Stomach smooth muscle (tissue), 2 donors: ENCODE measurements around the gene PHLDB2.

Experiments
- H3K27ac ChIP-seq: one replicate; pipeline ENCODE4 v1.7.0; 2013; ENCODE audit warnings: mild to moderate bottlenecking, low read length, inconsistent platforms
- H3K27me3 ChIP-seq, 2 donors: one replicate each; pipeline ENCODE4 v1.7.0; 2013; ENCODE audit warnings: low read length in 2 of 2; ENCODE audit not compliant: insufficient read depth in 2 of 2, control insufficient read depth in 1 of 2
- H3K36me3 ChIP-seq, 2 donors: one replicate each; pipeline ENCODE4 v1.7.0; 2013; ENCODE audit warnings: low read length in 2 of 2; ENCODE audit not compliant: control insufficient read depth in 2 of 2, insufficient read depth in 2 of 2
- H3K4me1 ChIP-seq: one replicate; pipeline ENCODE4 v1.7.0; 2013; ENCODE audit warnings: low read length; ENCODE audit not compliant: control insufficient read depth, insufficient read depth
- H3K4me3 ChIP-seq, 2 donors: one replicate each; pipeline ENCODE4 v1.7.0; 2013; ENCODE audit warnings: low read length in 2 of 2
- H3K9ac ChIP-seq, 2 donors: one replicate each; pipeline ENCODE4 v1.7.0; 2013; ENCODE audit warnings: low read length in 2 of 2, mild to moderate bottlenecking in 1 of 2
- H3K9me3 ChIP-seq, 2 donors: one replicate each; pipeline ENCODE4 v1.7.0; 2013; ENCODE audit warnings: low read length in 2 of 2; ENCODE audit not compliant: control insufficient read depth in 2 of 2
- donor health status: healthy.
- donor health status: Pancreatic carcinoma.

The PHLDB2 gene

DNA sequence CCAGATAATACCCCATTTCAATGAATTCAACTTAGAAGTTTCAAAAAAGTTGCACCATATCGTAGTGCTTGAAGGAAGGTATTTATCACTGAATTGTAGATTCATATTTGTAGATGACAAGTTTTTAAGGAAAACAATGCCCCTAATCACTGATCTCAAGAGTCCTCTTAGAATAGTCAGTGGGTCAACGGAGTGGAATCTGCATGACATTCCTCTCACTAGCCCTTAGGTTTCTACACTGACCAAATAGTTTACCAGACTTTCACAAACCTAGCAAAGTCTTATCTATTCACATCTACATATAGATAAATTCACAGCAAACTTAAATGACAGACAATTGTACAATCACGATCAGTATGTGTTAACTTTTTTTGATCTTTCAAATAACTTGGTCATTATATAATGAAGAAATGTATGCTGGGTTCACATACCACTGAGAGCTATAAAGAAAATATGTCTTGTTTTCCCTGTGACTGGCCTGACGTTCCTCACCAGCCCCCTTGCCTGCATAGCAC is 35.7 kb upstream of the PHLDB2 start:
- H3K27me3 ChIP-seq, result no peaks in the 10 kb centered on the region
- no peaks in the 10 kb centered on the region for H3K36me3 ChIP-seq
- H3K9me3 ChIP-seq, result peaks cover 0 to 5% of the 10 kb centered on the region in 2 donors
- no peak overlapping the region for H3K4me3 ChIP-seq
- no peak overlapping the region for H3K9ac ChIP-seq
- H3K4me1 ChIP-seq, result no peaks in the 10 kb centered on the region
- no peak overlapping the region for H3K27ac ChIP-seq

DNA sequence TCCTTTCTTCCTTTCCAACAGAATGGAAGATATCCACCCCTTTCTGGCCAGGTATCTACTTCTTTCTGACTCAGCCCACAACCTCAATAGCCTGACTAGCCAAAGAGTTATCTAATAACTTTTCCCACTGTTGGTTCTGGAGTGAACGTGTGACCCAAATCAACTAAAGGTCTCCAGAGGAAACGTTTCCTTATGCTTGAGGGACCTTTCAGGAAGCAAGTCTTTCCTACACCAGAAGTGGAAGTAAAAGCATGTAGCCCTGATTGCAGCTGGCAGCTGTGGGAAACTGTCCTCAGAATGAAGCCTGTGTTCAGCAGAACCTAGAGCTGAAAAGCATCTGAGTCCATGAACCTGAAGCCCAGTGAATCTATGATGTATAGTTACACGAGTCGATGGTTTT is 34.7 kb upstream of the PHLDB2 start:
- Histone ChIP-seq H3K27ac (no peak overlapping the region), H3K4me1 (no peaks in the 10 kb centered on the region)

DNA sequence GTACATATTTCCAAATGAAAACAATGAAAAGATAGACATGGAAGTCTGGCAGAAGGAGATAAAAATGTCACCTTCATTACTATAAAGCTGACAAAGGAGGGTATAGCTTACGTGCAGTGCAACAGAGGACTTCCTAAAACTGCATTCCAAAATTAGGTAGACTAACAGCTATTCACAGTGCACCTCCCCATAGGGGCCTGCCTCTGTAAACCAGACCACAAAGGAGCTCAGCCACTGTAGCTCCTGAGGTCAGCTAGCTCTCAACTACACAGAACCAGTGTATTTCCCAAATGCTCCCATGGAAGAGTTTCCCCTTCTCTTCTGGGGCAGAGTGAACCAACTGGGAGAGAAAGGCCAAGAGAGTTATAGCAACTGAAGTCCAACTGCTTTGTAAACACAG is 31.2 kb upstream of the PHLDB2 start:
- Histone ChIP-seq H3K27me3 (no peaks in the 10 kb centered on the region), H3K27ac (no peak overlapping the region), H3K4me3 (no peak overlapping the region), H3K9me3 (no peaks in the 10 kb centered on the region), H3K36me3 (no peaks in the 10 kb centered on the region), H3K9ac (no peak overlapping the region), H3K4me1 (no peaks in the 10 kb centered on the region)

More for the DNA sequence above, 34.7 kb upstream of the PHLDB2 start:
- no peaks in the 10 kb centered on the region for H3K27me3 ChIP-seq
- no peak overlapping the region for H3K4me3 ChIP-seq
- H3K36me3 ChIP-seq, result no peaks in the 10 kb centered on the region
- H3K9ac ChIP-seq, result no peak overlapping the region
- peaks cover 0 to 5% of the 10 kb centered on the region in 2 donors for H3K9me3 ChIP-seq

DNA sequence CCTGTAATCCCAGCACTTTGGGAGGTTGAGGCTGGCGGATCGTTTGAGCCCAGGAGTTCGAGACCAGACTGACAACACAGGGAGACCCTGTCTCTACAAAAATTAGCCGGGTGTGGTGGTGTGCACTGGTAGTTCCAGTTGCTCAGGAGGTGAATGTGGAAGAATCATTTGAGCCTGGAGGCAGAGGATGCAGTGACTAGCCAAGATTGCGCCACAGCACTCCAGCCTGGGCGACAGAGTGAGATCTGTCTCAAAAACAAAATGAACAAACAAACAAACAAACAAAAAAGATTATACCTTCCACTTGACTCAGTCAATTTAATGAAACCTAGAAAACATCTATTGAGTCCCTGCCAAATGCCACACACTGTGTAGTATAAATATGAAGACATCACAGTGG is 30.5 kb upstream of the PHLDB2 start:
- H3K9me3 ChIP-seq, result no peaks in the 10 kb centered on the region
- H3K27ac ChIP-seq, result no peak overlapping the region
- H3K27me3 ChIP-seq, result no peaks in the 10 kb centered on the region
- no peak overlapping the region for H3K9ac ChIP-seq
- no peaks in the 10 kb centered on the region for H3K36me3 ChIP-seq
- no peaks in the 10 kb centered on the region for H3K4me1 ChIP-seq
- H3K4me3 ChIP-seq, result no peak overlapping the region

DNA sequence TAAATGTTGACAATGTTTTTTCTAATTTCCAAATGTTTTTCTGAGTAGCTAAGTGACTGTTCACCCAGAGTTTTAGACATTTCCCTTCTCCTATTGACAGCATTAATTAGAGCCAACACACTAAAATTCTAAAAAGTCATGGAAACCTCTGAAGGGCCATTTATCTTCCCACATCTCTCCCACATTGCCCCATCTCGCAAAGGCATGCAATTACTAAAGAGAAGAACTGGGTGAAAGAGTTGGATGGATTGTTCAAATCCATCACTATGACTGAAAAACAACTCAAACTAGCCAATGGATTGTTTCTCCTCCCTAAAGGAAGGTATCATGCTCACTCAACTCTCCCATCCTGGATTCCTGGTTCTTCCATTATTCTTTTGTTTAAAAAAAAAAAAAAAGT is 30.0 kb upstream of the PHLDB2 start:
- H3K9me3 ChIP-seq, result no peaks in the 10 kb centered on the region
- no peak overlapping the region for H3K27ac ChIP-seq
- H3K4me3 ChIP-seq, result no peak overlapping the region
- H3K36me3 ChIP-seq, result no peaks in the 10 kb centered on the region
- no peak overlapping the region for H3K9ac ChIP-seq
- H3K27me3 ChIP-seq, result no peaks in the 10 kb centered on the region
- no peaks in the 10 kb centered on the region for H3K4me1 ChIP-seq

DNA sequence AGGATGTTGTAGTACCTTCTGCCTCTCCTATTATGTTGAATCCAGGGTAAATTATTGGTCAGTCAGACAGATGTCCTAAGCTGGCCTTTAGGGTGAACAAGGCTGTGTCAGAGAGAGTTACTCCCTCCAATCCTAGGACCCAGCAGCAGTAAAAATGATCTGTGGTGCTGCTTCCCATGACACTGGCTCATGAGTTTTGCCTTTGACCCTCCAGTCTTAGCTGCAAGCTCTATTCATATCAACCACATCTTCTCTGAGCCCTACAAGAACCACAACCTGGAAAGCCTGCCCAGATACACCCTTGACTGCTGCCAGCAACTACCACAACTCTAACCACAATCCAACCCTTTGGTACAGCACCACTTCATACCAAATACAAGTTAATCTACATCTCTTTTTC is 27.2 kb upstream of the PHLDB2 start:
- H3K36me3 ChIP-seq, result no peaks in the 10 kb centered on the region
- no peak overlapping the region for H3K9ac ChIP-seq
- no peaks in the 10 kb centered on the region for H3K27me3 ChIP-seq
- H3K27ac ChIP-seq, result no peak overlapping the region
- H3K4me3 ChIP-seq, result no peak overlapping the region
- no peaks in the 10 kb centered on the region for H3K9me3 ChIP-seq
- no peaks in the 10 kb centered on the region for H3K4me1 ChIP-seq

DNA sequence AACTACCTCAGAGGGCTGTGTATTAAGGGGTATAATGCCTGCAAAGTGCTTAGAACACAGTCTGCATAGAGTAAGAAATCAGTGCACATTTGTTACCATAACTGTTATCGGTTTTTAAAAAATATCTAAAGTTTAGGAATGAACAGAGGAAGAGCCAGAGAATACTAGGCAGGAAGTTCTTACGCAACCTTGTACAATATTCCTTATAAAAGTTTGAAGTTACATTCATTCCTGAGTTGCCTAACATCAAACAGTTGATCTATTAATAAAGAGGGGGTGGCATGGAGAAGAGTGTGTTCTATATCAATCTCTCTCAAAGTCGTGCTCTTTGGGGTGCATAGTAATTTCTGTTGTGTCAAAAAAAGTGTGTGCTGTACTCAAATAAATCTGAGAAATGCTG is 22.0 kb upstream of the PHLDB2 start:
- Histone ChIP-seq H3K9me3 (no peaks in the 10 kb centered on the region), H3K4me1 (no peaks in the 10 kb centered on the region), H3K36me3 (no peaks in the 10 kb centered on the region), H3K4me3 (no peak overlapping the region), H3K9ac (no peak overlapping the region), H3K27me3 (no peaks in the 10 kb centered on the region), H3K27ac (no peak overlapping the region)

DNA sequence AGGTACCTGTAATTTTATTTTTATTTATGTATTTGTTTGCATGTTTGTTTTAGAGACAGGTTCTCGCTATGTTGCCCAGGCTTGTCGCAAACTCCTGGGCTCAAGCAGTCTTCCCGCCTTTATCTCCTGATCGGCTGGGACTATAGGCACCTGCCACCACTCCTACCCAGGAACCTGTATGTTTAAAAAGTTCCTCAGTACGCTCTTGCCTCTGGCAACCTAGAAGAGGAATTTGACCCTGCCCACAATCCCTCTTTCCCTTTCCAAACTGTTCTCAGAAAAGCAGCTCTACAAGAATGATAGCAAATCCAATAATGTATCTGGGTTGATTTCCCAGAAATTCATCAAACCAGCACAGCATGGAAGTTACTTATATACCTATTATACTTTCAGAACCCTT is 20.9 kb upstream of the PHLDB2 start:
- no peak overlapping the region for H3K27ac ChIP-seq
- H3K9me3 ChIP-seq, result no peaks in the 10 kb centered on the region
- H3K9ac ChIP-seq, result no peak overlapping the region
- H3K27me3 ChIP-seq, result no peaks in the 10 kb centered on the region
- H3K36me3 ChIP-seq, result no peaks in the 10 kb centered on the region
- no peak overlapping the region for H3K4me3 ChIP-seq
- no peaks in the 10 kb centered on the region for H3K4me1 ChIP-seq

DNA sequence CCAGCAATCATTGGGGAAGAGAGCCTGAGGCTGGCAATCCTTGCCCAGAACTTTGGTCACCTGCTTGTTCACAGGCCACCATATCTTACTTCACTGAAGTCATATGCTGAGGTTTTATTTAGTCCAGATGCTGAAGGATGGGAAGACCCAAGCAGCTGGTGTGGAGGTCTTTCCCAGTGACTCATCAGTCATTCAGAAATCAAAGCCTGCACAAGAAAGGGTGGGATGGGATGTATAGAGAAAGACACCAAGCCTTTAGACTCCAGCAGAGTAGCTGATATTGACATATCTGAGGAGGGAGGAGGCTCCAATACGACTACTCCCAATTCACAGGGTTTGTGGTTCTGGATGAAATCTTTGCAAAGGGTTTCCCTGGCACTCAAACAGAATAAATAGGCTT is 13.0 kb upstream of the PHLDB2 start:
- Histone ChIP-seq H3K4me1 (no peaks in the 10 kb centered on the region), H3K4me3 (no peak overlapping the region), H3K27me3 (no peaks in the 10 kb centered on the region), H3K9me3 (no peaks in the 10 kb centered on the region), H3K36me3 (no peaks in the 10 kb centered on the region), H3K27ac (no peak overlapping the region), H3K9ac (no peak overlapping the region)

DNA sequence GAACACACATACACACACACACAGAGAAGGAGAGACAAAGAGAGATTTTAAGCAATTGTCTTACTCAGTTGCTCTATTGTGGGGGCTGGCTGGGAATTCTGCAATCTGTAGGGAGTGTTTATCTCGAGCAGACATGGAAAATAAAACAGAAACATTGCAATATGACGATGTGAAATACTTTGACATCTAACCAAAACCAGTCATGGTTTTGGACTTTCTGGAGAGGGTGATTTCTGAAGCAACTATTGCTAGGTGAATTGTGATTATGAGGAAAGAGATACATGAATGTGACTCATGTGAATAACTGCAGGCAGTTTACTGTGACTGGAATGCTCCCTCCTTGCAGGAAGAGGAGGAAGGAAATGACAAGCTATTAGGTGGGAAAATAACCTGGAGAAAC is 12.3 kb upstream of the PHLDB2 start:
- Histone ChIP-seq H3K27me3 (no peaks in the 10 kb centered on the region), H3K9ac (no peak overlapping the region), H3K4me3 (no peak overlapping the region), H3K27ac (no peak overlapping the region), H3K9me3 (no peaks in the 10 kb centered on the region), H3K4me1 (peaks cover 2% of the 10 kb centered on the region), H3K36me3 (no peaks in the 10 kb centered on the region)

DNA sequence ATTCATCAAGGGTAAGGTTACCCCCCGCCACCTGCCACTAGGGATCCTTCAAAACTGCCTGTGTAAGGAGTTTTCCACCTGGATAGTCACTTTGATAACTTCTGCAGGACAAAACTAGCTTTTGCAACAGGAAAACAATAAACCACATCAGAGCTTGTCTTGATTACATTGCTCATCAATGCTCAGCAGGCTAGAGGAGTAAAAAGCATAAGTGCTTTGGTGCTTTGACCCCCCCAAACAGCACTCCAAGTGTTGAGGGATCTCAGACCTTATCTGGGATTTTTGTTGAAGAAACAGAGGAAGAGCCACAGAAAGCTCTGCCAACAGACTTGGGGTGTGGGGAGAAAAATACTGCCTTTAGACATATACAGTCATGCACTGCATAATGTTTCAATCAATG is 10.8 kb upstream of the PHLDB2 start:
- no peaks in the 10 kb centered on the region for H3K36me3 ChIP-seq
- H3K27me3 ChIP-seq, result no peaks in the 10 kb centered on the region

More for the DNA sequence above, 10.8 kb upstream of the PHLDB2 start:
- no peak overlapping the region for H3K4me3 ChIP-seq
- H3K9me3 ChIP-seq, result no peaks in the 10 kb centered on the region
- H3K27ac ChIP-seq, result no peak overlapping the region
- no peak overlapping the region for H3K9ac ChIP-seq
- peaks cover 6% of the 10 kb centered on the region for H3K4me1 ChIP-seq
